Stimulated activated CD8-positive, alpha-beta memory T cell treated with anti-CD3 and anti-CD28 coated beads, Interleukin-7, amount 100 ng/mL, for 1 hour (primary cell): ENCODE measurements around the gene HTRA1.

ENCODE experiments used
- DNase-seq, 2 donors: peaks; one replicate each; pipeline ENCODE4 v3.0.0-alpha.2; 2020; ENCODE audit warnings: low read depth in 2 of 2

HTRA1 gene

GRCh38 chr10:122473116-122473515 lies 11.8 kb downstream of the HTRA1 start:
- no peak for DNase-seq

- DNase-seq = no peak
Observed at GRCh38 chr10:122474131-122474818, 12.9 kb downstream of the HTRA1 start.

- no peak for DNase-seq
Observed at GRCh38 chr10:122475100-122475499, 13.7 kb downstream of the HTRA1 start.

- DNase-seq = no peak
Observed at GRCh38 chr10:122475591-122476332, 14.4 kb downstream of the HTRA1 start.

GRCh38 chr10:122476333-122476695 lies 15.0 kb downstream of the HTRA1 start:
- no peak for DNase-seq

GRCh38 chr10:122477436-122477835 lies 16.1 kb downstream of the HTRA1 start:
- no peak for DNase-seq

GRCh38 chr10:122478971-122479370 lies 17.6 kb downstream of the HTRA1 start:
- DNase-seq = no peak

- DNase-seq = no peak
Observed at GRCh38 chr10:122480146-122480833, 18.9 kb downstream of the HTRA1 start.

GRCh38 chr10:122481296-122482056 lies 20.1 kb downstream of the HTRA1 start:
- DNase-seq = no peak

- DNase-seq = no peak
Observed at GRCh38 chr10:122484276-122485060, 23.1 kb downstream of the HTRA1 start.

GRCh38 chr10:122485670-122486069 lies 24.3 kb downstream of the HTRA1 start:
- DNase-seq = no peak

- no peak for DNase-seq
Observed at GRCh38 chr10:122486406-122487080, 25.2 kb downstream of the HTRA1 start.

- DNase-seq = no peak
Observed at GRCh38 chr10:122487174-122487765, 25.9 kb downstream of the HTRA1 start.

- no peak for DNase-seq
Observed at GRCh38 chr10:122490268-122490667, 28.9 kb downstream of the HTRA1 start.

GRCh38 chr10:122490786-122491680 lies 29.7 kb downstream of the HTRA1 start:
- DNase-seq = no peak

GRCh38 chr10:122492006-122492405 lies 30.7 kb downstream of the HTRA1 start:
- no peak for DNase-seq

- no peak for DNase-seq
Observed at GRCh38 chr10:122492999-122493481, 31.7 kb downstream of the HTRA1 start.

GRCh38 chr10:122493761-122494160 lies 32.4 kb downstream of the HTRA1 start:
- no peak for DNase-seq

GRCh38 chr10:122494173-122494820 lies 32.9 kb downstream of the HTRA1 start:
- no peak for DNase-seq
